GM20000 (cell line): ENCODE results near the gene ARHGAP26.
A peak's percentile ranks its signal among the peaks of the same experiment; 100 is the strongest.

Experiments
- DNase-seq: peaks from one replicate; pipeline ENCODE4 v3.0.0; 2012; ENCODE audit warnings: low spot score
- CTCF ChIP-seq: IDR thresholded peaks from 2 replicates; pipeline ENCODE4 v1.5.1; 2012; ENCODE audit warnings: mild to moderate bottlenecking, control low read depth; ENCODE audit errors: extremely low read depth, missing control alignments

Gene ARHGAP26

GRCh38 chr5:142807372-142807911, 37.3 kb downstream of the ARHGAP26 start:
- TF ChIP-seq CTCF, result no peak
- DNase-seq, result peak; percentile 10

- no peak for TF ChIP-seq CTCF
- DNase-seq, result no peak
These were observed 38.9 kb downstream of the ARHGAP26 start for GRCh38 chr5:142808878-142809598.

GRCh38 chr5:142810081-142810480, 39.9 kb downstream of the ARHGAP26 start:
- TF ChIP-seq CTCF, result no peak
- no peak for DNase-seq

GRCh38 chr5:142810743-142811290, 40.6 kb downstream of the ARHGAP26 start:
- DNase-seq, result no peak
- no peak for TF ChIP-seq CTCF

GRCh38 chr5:142811866-142812557, 41.8 kb downstream of the ARHGAP26 start:
- DNase-seq, result no peak
- TF ChIP-seq CTCF, result no peak

GRCh38 chr5:142813220-142813619, 43.0 kb downstream of the ARHGAP26 start:
- no peak for TF ChIP-seq CTCF
- DNase-seq, result no peak

GRCh38 chr5:142814122-142814521, 43.9 kb downstream of the ARHGAP26 start:
- no peak for DNase-seq
- no peak for TF ChIP-seq CTCF
